Kidney (tissue), 14 donors: ENCODE data around the gene EEIG2. TPM values are rescaled to one million over a fixed set of nuclear protein-coding genes. Genes with fewer than 3 reads are reported as not detected.

Experiments used
- DNase-seq, 5 donors: peaks; one replicate each; pipeline ENCODE4 v3.0.0-alpha.2; 2013 to 2020
- FAIRE-seq: peaks from 2 replicates; lab custom pipeline; 2012; peaks lifted over from hg19 to GRCh38; lab: Jason Lieb, UNC
- H3K27ac ChIP-seq, 2 donors: one replicate each; pipeline ENCODE4 v1.7.0; 2013; ENCODE audit warnings: low read depth in 2 of 2, low read length in 2 of 2, inconsistent platforms in 1 of 2
- H3K27me3 ChIP-seq: one replicate; pipeline ENCODE4 v1.7.1; 2013; ENCODE audit warnings: low read length, inconsistent platforms; ENCODE audit not compliant: control insufficient read depth, insufficient read depth
- H3K36me3 ChIP-seq, 3 donors: one replicate each; pipeline versions ENCODE4 v1.7.0 to v1.7.1; 2013; ENCODE audit warnings: low read length in 3 of 3, control low read depth in 1 of 3, inconsistent platforms in 1 of 3; ENCODE audit not compliant: insufficient read depth in 3 of 3, control insufficient read depth in 2 of 3
- H3K4me1 ChIP-seq, 3 donors: one replicate each; pipeline versions ENCODE4 v1.7.0 to v1.7.1; 2013; ENCODE audit warnings: low read length in 3 of 3, inconsistent platforms in 1 of 3, low read depth in 1 of 3; ENCODE audit not compliant: control insufficient read depth in 2 of 3, insufficient read depth in 2 of 3
- H3K4me3 ChIP-seq, 3 donors: one replicate each; pipeline versions ENCODE4 v1.7.0 to v1.8.1; 2013; ENCODE audit warnings: low read length in 3 of 3, control low read depth in 1 of 3, inconsistent platforms in 1 of 3
- H3K9ac ChIP-seq, 3 donors: one replicate each; pipeline versions ENCODE4 v1.7.0 to v1.7.1; 2013; ENCODE audit warnings: low read length in 3 of 3, control low read depth in 1 of 3, inconsistent platforms in 1 of 3
- H3K9me3 ChIP-seq, 3 donors: one replicate each; pipeline versions ENCODE4 v1.7.0 to v1.7.1; 2013; ENCODE audit warnings: low read length in 3 of 3, control low read depth in 1 of 3, inconsistent platforms in 1 of 3; ENCODE audit not compliant: control insufficient read depth in 2 of 3, insufficient read depth in 1 of 3
- intact Hi-C: fragments of 100-400 bp; cut with DNase I; formaldehyde crosslinking; loops from one replicate; pipeline ENCODE4 v1.11.1; 2022
- polyA plus RNA-seq: library from polyadenylated mRNA; stranded (reverse); fragments of 350-450 nt; fragmentation: Illumina TruSeq; extraction: RNeasy Lipid Tissue Mini Kit (QIAGEN cat#74804); gene quantifications from one replicate; pipeline ENCODE4 v1.2.3, GENCODE V29; 2014; ENCODE audit warnings: low read depth, low replicate concordance; ENCODE audit not compliant: insufficient read depth
- total RNA-seq: library from RNA; stranded (reverse); fragmentation: NEBNext Ultra II Directional; extraction: Animal tissue kit (Norgen Biotek cat#: 25700); gene quantifications from one replicate; pipeline ENCODE4 v1.2.1, GENCODE V29; 2021
- TF ChIP-seq, protein P1 (sequence below): IDR thresholded peaks from 3 replicates; pipeline ENCODE4 v1.5.1; 2012; ENCODE audit warnings: mild to moderate bottlenecking, moderate library complexity, borderline replicate concordance; ENCODE audit not compliant: insufficient read depth; ENCODE audit errors: extremely low read depth
- donor health status: control.
- donor health status: control.
- donor health status: control.
- donor health status: control.
- donor health status: control.
- donor health status: DM: yes; HTN: yes; CAD: no.
- donor health status: Normal renal cell carcinoma (clear cell type).

The EEIG2 gene
- total and polyA plus RNA-seq, 2 donors from 2014 or later, result 1.7 to 8.3 TPM

GRCh38 chr1:108605633-108606032 is 45.7 kb downstream of the EEIG2 start:
- peaks cover 0 to 3% (median 0%) of the 10 kb centered on the region in 3 donors for H3K4me1 ChIP-seq
- no peaks in the 10 kb centered on the region for H3K27me3 ChIP-seq
- no peak for FAIRE-seq

DNA sequence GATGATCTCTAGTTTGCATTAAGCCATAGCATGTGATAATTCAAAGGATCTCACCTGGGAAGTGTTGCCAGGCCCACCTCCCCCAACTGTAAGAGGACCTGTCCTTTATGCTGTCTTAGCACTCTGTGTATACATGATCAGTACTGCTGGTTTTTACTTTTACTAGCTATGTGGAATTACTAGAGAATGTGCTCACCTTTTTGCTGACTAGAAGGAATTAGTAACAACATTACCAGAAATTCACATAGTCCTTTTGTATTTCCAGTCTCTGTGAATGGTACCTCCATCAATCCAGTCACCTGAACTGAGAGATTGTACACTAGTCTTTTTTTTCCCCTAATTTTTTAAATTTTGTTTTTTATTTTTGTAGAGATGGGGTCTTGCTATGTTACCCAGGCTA is 46.6 kb downstream of the EEIG2 start:
- no peak overlapping the region for H3K9ac ChIP-seq
- no peak overlapping the region for H3K27ac ChIP-seq
- no peaks in the 10 kb centered on the region for H3K36me3 ChIP-seq
- DNase-seq (no peak), FAIRE-seq (no peak)
- TF ChIP-seq, protein P1, sequence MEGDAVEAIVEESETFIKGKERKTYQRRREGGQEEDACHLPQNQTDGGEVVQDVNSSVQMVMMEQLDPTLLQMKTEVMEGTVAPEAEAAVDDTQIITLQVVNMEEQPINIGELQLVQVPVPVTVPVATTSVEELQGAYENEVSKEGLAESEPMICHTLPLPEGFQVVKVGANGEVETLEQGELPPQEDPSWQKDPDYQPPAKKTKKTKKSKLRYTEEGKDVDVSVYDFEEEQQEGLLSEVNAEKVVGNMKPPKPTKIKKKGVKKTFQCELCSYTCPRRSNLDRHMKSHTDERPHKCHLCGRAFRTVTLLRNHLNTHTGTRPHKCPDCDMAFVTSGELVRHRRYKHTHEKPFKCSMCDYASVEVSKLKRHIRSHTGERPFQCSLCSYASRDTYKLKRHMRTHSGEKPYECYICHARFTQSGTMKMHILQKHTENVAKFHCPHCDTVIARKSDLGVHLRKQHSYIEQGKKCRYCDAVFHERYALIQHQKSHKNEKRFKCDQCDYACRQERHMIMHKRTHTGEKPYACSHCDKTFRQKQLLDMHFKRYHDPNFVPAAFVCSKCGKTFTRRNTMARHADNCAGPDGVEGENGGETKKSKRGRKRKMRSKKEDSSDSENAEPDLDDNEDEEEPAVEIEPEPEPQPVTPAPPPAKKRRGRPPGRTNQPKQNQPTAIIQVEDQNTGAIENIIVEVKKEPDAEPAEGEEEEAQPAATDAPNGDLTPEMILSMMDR, result no peak
- H3K27me3 ChIP-seq, result no peaks in the 10 kb centered on the region
- intact Hi-C loops, result no loop called here
- H3K4me3 ChIP-seq, result no peak overlapping the region
- no peaks in the 10 kb centered on the region for H3K9me3 ChIP-seq
- peaks cover 0 to 3% (median 0%) of the 10 kb centered on the region in 3 donors for H3K4me1 ChIP-seq

More at GRCh38 chr1:108605633-108606032, 45.7 kb downstream of the EEIG2 start:
- no peak overlapping the region for H3K4me3 ChIP-seq
- DNase-seq, result no peak
- TF ChIP-seq, protein P1, result no peak
- no peak overlapping the region for H3K9ac ChIP-seq
- no peaks in the 10 kb centered on the region for H3K36me3 ChIP-seq
- no peak overlapping the region for H3K27ac ChIP-seq
- H3K9me3 ChIP-seq, result no peaks in the 10 kb centered on the region
- intact Hi-C loops, result no loop called here

DNA sequence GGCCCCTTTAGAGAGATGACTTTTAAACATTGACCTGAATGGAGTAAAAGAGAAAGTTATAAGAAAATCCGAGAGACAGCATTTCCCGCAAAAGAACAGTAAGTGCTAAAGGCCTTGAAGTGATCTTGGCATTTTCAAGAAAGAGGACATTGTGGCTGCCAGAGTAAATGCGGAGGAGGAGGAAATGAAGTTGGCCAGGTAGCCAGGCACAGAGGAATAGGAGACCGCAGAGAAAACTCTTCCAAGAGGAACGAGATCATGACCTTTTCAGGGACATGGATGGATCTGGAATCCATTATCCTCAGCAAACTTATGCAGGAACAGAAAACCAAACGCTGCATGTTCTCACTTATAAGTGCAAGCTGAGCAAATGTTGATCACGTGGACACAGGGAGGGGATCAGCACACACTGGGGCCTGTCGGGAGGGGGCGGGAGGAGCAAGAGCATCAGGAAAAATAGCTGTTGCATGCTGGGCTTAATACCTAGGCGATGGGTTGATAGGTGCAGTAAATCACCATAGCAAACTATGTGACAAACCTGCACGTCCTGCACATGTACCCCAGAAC is 49.7 kb downstream of the EEIG2 start:
- intact Hi-C loops, result no loop called here
- H3K4me3 ChIP-seq, result no peak overlapping the region
- FAIRE-seq, result no peak
- no peak overlapping the region for H3K9ac ChIP-seq
- peak in 3 of 5 donors; percentile 18 to 46 (median 30) for DNase-seq
- no peaks in the 10 kb centered on the region for H3K36me3 ChIP-seq
- H3K9me3 ChIP-seq, result no peaks in the 10 kb centered on the region
- no peak overlapping the region for H3K27ac ChIP-seq
- H3K4me1 ChIP-seq, result peaks cover 0 to 3% (median 0%) of the 10 kb centered on the region in 3 donors
- H3K27me3 ChIP-seq, result no peaks in the 10 kb centered on the region
- TF ChIP-seq, protein P1, result no peak

Other genes starting within 250 kb of the EEIG2 start
- not detected for gene NBPF6, start 109.8 kb upstream of the EEIG2 start, total RNA-seq
- gene NBPF6, start 109.8 kb upstream of the EEIG2 start, polyA plus RNA-seq, result not detected
- gene HENMT1, start 101.0 kb downstream of the EEIG2 start, total RNA-seq, result 5.2 TPM
- gene HENMT1, start 101.0 kb downstream of the EEIG2 start, polyA plus RNA-seq, result 3.1 TPM
- 37.6 TPM for gene PRPF38B, start 132.2 kb downstream of the EEIG2 start, total RNA-seq
- gene PRPF38B, start 132.2 kb downstream of the EEIG2 start, polyA plus RNA-seq, result 15.9 TPM
- not detected for gene FNDC7, start 152.8 kb downstream of the EEIG2 start, total RNA-seq
- not detected for gene FNDC7, start 152.8 kb downstream of the EEIG2 start, polyA plus RNA-seq
- gene STXBP3, start 186.6 kb downstream of the EEIG2 start, total RNA-seq, result 61.4 TPM
- gene STXBP3, start 186.6 kb downstream of the EEIG2 start, polyA plus RNA-seq, result 26.0 TPM